Measurements from ENCODE around the gene EGLN3.

Gene EGLN3

DNA sequence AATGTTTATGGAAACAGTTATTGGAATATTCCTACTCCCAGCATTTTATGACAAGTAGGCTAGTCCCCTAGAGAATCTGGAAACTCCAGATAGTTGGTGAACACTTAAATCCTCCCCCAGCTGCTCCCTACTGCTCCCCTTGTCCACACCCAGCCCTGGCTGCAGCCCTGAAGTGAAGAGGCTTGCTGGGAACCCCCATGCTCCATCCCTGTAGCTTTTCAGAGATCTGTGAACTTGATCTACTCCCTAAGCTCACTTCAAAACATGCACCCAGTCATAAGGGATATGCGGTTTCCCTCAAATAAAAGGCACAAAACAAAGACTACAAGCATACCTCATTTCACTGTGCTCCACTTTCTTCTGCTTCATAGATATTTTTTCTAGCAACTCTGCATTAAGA, 33.2 kb downstream of the EGLN3 start:
- H3K9me3 Mint-ChIP-seq: no peaks in the 10 kb centered on the region

DNA sequence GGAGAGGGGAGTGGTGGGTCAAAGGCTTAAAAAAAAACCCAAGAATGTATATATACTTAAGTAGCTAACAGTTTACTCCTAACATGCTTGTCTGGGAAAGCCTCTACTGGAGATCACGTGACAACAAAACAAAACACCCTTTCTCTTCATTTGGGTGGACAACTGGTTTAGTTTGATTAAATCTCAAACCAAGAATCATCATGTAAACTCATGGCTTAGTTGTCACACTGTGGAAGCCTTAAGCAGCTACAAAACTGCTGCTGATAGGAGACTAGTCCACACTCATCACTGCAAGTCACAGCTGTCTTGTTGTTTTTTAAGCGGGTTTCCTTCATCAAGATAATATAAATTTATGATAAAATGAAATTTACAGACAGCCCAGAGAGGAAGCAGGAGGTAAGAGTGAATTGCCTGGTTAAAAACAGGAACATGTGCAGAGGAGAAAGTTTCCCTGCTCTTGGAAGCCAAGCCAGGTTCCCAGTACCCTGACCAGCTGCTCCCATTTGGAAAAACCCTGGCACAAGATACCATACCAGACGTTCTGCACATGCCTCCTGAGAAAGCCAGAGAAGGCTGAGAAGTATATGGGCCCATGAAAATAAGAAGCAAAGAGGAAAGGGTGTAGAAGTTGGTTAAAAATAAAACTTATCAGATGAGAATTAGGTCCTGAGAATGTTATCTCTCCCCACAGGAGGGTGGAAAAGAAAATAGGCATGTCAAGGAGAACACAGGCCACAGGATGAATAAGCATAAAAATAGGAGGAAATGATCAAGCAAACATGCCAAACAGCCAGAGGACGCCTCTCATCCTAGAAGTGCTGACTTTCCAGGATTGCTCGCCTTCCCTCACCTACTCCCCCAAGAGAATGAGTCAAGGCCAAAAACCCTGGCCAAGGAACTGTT, 34.0 kb downstream of the EGLN3 start:
- no peak overlapping the region for H3K4me3 Mint-ChIP-seq
- no peak for DNase-seq
- no peak overlapping the region for H3K27ac Mint-ChIP-seq
- no peaks in the 10 kb centered on the region for H3K9me3 Mint-ChIP-seq
- no peaks in the 10 kb centered on the region for H3K27me3 Mint-ChIP-seq
- no peaks in the 10 kb centered on the region for H3K4me1 Mint-ChIP-seq (ENCODE audit: low read depth)
- no peaks in the 10 kb centered on the region for H3K36me3 Mint-ChIP-seq (ENCODE audit: low read depth)

More for the DNA sequence above, 33.2 kb downstream of the EGLN3 start:
- no peak overlapping the region for H3K27ac Mint-ChIP-seq
- no peaks in the 10 kb centered on the region for H3K4me1 Mint-ChIP-seq (ENCODE audit: low read depth)
- no peaks in the 10 kb centered on the region for H3K27me3 Mint-ChIP-seq
- H3K4me3 Mint-ChIP-seq: no peak overlapping the region
- no peaks in the 10 kb centered on the region for H3K36me3 Mint-ChIP-seq (ENCODE audit: low read depth)
- no peak for DNase-seq

DNA sequence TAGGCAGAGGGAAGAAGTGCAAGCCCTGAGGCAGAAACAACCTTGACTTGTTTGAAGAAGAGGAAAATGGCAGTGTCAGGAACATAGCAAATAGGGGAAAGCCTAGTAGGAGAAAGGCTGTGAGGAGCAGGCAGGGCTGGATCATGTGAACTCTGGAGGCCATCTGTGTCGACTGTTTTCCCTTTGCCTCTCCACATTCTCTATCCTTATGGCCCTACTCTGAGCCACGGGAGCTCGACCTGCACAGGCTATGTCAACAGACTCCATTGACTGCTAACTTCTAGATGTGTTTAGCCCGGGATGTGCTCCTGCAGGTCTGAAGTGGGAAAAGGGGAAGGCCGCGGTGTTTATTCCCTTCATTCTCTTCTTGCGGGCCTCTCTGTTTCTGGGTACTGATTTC, 35.2 kb downstream of the EGLN3 start:
- H3K36me3 Mint-ChIP-seq (ENCODE audit: low read depth): no peaks in the 10 kb centered on the region
- no peaks in the 10 kb centered on the region for H3K9me3 Mint-ChIP-seq
- no peak overlapping the region for H3K27ac Mint-ChIP-seq
- no peaks in the 10 kb centered on the region for H3K27me3 Mint-ChIP-seq
- DNase-seq: no peak
- no peak overlapping the region for H3K4me3 Mint-ChIP-seq
- H3K4me1 Mint-ChIP-seq (ENCODE audit: low read depth): no peaks in the 10 kb centered on the region

DNA sequence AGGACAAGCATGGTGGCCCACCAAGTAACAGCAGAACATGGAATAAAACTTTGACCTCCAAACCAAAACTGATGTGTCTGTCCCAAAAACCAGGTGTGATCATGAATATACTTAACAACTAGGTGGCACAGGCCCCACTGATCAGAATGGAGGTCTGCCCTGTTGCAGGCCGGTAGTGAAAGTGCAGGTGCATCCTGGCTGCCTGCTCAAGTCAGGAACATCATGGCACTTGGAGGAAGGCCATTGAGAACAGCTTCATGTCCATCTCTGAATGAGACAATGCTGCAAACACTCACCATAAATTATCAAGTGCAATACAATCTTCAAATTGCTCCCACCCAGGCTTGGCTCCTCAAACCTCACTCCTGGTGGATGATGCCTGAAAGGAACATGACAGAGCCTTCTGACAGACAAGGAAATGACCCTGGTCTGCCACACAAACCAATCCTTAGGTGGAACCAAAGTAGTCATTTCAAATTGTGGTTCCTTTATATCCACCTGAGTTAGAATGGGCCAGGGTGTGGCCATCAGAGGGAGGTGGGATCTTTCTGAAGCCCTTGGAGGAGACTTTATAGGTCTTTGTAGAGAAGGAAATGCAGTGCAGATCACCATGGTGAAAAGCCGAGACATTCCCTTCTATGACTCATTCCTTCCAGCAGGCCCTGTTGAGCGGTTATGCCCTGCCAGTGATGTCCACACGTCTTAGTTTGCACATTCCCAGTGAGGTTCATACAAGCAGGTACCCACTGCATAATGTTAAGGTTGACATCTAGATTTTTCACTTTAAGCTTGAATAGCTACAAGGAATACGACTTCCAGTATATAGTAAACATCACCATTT, 36.0 kb downstream of the EGLN3 start:
- no peak overlapping the region for H3K27ac Mint-ChIP-seq
- no peak for DNase-seq

DNA sequence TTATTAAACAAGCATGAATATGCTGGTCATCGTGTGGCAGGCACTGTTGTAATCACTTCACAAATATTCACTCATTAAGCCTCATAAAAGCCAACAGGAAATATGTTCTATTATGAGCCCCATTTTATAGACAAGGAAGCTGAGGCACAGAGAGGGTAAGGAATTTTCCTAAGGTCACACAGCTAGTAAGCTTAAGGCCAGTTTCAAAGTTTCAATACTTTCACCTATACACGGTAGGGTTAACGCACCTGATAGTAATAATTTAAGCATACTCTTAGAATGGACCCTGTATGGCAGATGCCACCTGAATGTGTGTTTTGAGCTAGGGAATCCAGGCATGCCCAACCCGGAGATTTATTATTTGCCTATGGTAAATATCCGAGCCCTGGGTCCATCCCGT, 39.8 kb downstream of the EGLN3 start:
- no peaks in the 10 kb centered on the region for H3K9me3 Mint-ChIP-seq
- no peak for DNase-seq

More for the DNA sequence above, 36.0 kb downstream of the EGLN3 start:
- Mint-ChIP-seq H3K9me3 (no peaks in the 10 kb centered on the region), H3K4me3 (no peak overlapping the region), H3K36me3 (ENCODE audit: low read depth) (no peaks in the 10 kb centered on the region), H3K4me1 (ENCODE audit: low read depth) (no peaks in the 10 kb centered on the region), H3K27me3 (no peaks in the 10 kb centered on the region)

DNA sequence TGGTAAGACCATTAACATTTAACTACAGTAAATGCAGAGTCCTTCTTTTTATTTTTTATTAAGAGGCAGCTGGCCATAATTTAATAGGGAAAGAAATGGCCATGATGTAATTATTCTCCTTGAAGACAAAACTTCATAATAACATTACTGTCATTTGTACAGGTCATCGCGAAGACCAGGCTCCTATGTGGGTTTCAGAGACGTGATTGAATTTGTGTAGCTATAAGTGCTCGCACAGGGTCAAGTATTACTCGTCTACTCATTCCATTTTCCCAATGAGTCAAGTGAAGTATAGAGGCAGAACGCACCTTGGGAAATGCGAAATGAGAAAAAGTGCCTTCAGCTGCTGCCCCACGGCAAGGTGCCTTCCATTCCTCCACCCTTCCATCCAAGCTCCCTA, 40.4 kb downstream of the EGLN3 start:
- Mint-ChIP-seq H3K27ac (no peak overlapping the region), H3K4me1 (ENCODE audit: low read depth) (no peaks in the 10 kb centered on the region), H3K4me3 (no peak overlapping the region), H3K27me3 (no peaks in the 10 kb centered on the region), H3K9me3 (no peaks in the 10 kb centered on the region), H3K36me3 (ENCODE audit: low read depth) (no peaks in the 10 kb centered on the region)
- no peak for DNase-seq

More for the DNA sequence above, 39.8 kb downstream of the EGLN3 start:
- Mint-ChIP-seq H3K36me3 (ENCODE audit: low read depth) (no peaks in the 10 kb centered on the region), H3K4me3 (no peak overlapping the region), H3K27me3 (no peaks in the 10 kb centered on the region), H3K27ac (no peak overlapping the region), H3K4me1 (ENCODE audit: low read depth) (no peaks in the 10 kb centered on the region)

DNA sequence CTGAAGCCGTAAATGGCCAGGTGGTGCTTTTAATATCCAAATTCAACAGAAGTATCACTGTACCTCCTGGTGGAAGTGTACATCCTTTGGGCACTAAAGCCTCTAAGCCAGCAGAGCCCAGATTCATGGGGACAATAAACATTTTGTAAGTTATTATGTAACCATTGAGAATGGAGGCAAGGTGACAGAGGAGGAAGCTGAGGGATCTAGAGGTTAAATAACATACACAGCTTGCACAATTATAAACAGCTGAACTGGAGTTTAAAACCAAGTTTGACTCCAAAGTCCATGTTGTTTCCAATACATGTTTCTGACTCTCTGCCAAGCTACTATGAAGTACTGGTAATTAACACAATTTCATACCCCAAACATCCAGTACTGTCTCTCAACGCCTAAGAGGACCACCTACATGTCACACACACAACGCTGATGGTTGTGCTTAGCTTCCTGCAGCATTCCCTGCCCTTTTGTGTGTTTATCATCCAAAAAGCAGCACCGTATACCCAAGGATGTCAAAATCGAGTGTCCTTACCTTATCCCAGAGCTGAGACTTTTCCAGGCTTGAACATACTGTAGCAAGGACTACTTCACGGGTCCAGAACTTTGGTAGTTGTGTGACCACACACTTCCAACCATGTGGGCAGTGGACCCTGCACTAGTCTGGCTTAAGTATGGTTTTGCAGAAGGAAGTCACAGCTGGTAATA, 41.3 kb downstream of the EGLN3 start:
- DNase-seq: no peak
- Mint-ChIP-seq H3K4me1 (ENCODE audit: low read depth) (no peaks in the 10 kb centered on the region), H3K27ac (no peak overlapping the region), H3K27me3 (no peaks in the 10 kb centered on the region), H3K4me3 (no peak overlapping the region), H3K36me3 (ENCODE audit: low read depth) (no peaks in the 10 kb centered on the region), H3K9me3 (no peaks in the 10 kb centered on the region)

DNA sequence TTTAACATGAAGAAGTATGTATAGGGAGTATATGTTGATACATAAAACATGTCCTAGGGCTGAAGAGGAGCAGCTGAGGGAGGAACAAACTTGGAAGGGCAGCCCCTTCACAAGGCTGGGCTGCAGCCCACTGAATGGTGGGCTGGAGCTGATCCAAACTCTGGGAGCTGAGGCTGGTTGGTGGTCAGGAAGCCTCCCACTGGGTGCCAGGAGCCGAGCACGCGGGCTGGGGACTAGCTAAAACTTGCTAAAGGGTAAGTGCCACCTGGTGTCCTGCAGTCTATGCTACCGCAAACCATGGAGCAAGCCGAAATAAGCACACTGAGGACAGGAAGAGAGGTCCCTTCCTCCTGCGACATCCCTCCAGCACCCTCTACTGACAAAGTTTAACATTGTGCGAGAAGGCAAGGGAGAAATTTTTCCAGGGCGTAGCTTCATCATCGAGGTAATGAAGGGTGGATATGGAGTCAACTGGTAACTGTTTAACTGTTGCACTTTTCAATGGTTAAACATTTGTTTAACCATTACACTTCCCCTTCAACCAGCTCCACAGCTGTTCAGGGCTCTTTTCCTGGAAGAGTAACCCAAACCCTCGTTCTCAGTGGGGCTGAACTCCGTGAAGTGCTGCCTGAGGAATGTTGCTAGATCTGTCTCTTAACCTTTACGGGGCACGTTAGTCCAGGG, 42.2 kb downstream of the EGLN3 start:
- H3K27me3 Mint-ChIP-seq: no peaks in the 10 kb centered on the region
- H3K36me3 Mint-ChIP-seq (ENCODE audit: low read depth): no peaks in the 10 kb centered on the region
- H3K9me3 Mint-ChIP-seq: no peaks in the 10 kb centered on the region
- no peaks in the 10 kb centered on the region for H3K4me1 Mint-ChIP-seq (ENCODE audit: low read depth)
- H3K27ac Mint-ChIP-seq: no peak overlapping the region
- DNase-seq: no peak
- H3K4me3 Mint-ChIP-seq: no peak overlapping the region

DNA sequence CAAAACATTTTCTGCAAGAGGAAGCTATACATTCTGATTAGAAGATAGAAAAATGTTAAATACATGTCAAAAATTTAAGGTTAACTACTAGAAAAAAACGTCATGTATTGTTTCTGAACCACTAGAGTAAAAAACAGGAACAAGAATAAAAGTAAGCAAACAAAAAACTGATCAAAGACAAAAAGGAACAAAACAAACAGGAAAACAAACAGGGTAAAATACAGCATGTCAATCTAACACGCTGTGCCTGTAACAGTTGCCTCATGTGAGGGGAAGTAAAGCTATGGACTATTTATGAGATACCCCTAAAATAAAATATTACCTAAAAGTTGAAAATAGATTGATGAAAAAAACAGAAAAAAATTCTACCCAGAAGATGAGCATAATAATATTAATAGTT, 43.9 kb downstream of the EGLN3 start:
- Mint-ChIP-seq H3K4me1 (ENCODE audit: low read depth) (peaks cover 5% of the 10 kb centered on the region), H3K4me3 (no peak overlapping the region), H3K27me3 (no peaks in the 10 kb centered on the region), H3K27ac (no peak overlapping the region), H3K36me3 (ENCODE audit: low read depth) (no peaks in the 10 kb centered on the region), H3K9me3 (no peaks in the 10 kb centered on the region)
- DNase-seq: no peak

DNA sequence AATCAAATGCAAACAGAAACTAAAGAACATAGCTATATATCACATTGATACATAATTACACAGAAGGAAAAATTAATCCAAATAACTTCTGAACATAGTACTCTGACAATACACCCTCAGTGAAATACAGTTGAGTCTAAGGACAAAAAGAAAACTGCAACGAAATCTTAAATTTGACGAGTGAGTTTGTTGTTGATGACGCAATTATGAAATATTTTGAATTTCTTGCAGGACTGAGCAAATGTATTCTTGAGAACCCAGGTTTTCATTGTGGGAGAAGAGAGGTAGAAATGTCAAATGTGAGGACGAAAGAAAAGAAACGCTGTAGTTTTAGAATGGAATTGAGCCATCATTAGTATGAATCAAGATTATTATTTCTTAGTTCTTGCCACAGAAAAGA, 46.3 kb downstream of the EGLN3 start:
- no peaks in the 10 kb centered on the region for H3K9me3 Mint-ChIP-seq
- no peaks in the 10 kb centered on the region for H3K27me3 Mint-ChIP-seq
- no peak overlapping the region for H3K27ac Mint-ChIP-seq
- peaks cover 5% of the 10 kb centered on the region for H3K4me1 Mint-ChIP-seq (ENCODE audit: low read depth)
- no peak overlapping the region for H3K4me3 Mint-ChIP-seq
- DNase-seq: no peak
- H3K36me3 Mint-ChIP-seq (ENCODE audit: low read depth): no peaks in the 10 kb centered on the region

DNA sequence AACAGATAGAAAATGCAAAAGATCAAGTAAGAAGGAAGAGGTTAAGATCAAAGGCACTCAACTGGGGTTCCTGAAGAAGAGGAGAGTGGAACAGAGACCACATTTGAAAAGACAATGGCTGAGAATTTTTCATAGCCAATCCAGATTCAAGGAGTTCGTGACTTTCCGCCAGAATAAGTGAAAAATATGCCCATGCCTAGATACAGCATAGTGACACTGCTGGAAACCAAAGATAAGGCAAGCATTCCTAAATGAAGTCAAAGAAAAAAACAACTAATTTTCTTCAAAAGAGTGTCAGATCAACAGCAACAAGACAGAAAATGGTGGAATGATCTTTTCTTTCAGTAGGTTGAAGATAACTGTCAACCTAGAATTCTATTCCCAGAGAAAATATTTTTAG, 47.5 kb downstream of the EGLN3 start:
- H3K27ac Mint-ChIP-seq: no peak overlapping the region
- H3K9me3 Mint-ChIP-seq: no peaks in the 10 kb centered on the region
- no peaks in the 10 kb centered on the region for H3K36me3 Mint-ChIP-seq (ENCODE audit: low read depth)
- H3K27me3 Mint-ChIP-seq: no peaks in the 10 kb centered on the region
- H3K4me1 Mint-ChIP-seq (ENCODE audit: low read depth): peaks cover 5% of the 10 kb centered on the region
- no peak for DNase-seq
- H3K4me3 Mint-ChIP-seq: no peak overlapping the region

DNA sequence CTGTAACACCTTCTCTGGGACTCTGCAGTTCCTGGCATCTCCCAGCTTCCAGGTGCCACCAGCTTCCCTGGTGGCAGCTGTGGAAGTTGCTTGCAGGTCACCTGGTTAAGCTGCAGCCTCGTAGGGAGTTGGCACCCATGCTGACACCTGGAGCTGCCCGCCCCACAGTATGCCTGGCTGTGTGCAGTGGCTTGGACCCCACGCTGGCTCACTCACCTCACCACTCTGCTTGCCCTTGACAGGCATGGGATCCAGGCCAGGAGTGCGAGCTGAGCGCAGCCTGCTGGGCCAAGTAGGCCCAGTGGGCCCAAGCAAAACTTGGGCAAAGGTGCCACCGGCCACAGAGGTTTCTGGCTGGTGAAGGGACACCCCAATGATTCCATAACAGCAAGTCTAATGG, 48.5 kb downstream of the EGLN3 start:
- DNase-seq: no peak
- Mint-ChIP-seq H3K4me1 (ENCODE audit: low read depth) (peaks cover 5% of the 10 kb centered on the region), H3K27ac (no peak overlapping the region), H3K27me3 (no peaks in the 10 kb centered on the region), H3K9me3 (no peaks in the 10 kb centered on the region), H3K36me3 (ENCODE audit: low read depth) (no peaks in the 10 kb centered on the region), H3K4me3 (no peak overlapping the region)

DNA sequence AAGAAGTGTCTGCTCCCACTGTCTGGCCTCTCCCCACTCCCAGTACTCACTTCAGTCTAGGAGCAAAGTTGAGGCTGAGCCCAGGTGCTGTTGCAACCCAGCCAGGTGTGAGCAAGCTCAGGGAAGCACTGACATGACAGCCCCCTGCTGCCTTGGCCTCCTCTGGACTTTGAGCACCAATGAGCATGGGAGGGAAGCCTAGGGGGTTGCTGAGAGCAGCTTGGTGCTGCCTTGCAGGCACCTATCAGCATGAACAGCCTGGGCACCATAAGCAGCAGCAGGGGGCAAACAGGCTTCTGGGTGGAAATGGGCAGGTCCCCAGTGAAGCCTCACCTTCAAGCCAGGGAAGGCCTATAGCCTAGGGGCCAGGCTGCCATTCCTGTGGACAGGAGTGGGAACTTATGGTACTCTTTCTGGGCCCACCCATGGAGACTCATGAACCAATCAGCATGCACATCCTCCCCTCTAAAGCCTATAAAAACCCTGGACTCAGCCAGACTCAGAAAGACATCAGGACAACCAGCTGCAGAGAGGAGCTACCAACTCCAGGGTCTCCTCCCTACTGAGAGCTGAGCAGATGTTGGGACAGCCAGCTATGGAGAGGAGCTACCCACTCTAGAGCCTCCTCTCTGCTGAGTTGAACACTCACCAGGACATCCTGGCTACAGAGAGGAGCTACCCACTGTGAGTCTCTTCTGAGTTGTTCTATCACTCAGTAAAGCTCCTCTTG, 49.3 kb downstream of the EGLN3 start:
- Mint-ChIP-seq H3K9me3 (no peaks in the 10 kb centered on the region), H3K4me1 (ENCODE audit: low read depth) (peaks cover 5% of the 10 kb centered on the region), H3K27ac (no peak overlapping the region), H3K4me3 (no peak overlapping the region), H3K36me3 (ENCODE audit: low read depth) (no peaks in the 10 kb centered on the region), H3K27me3 (no peaks in the 10 kb centered on the region)
- no peak for DNase-seq

DNA sequence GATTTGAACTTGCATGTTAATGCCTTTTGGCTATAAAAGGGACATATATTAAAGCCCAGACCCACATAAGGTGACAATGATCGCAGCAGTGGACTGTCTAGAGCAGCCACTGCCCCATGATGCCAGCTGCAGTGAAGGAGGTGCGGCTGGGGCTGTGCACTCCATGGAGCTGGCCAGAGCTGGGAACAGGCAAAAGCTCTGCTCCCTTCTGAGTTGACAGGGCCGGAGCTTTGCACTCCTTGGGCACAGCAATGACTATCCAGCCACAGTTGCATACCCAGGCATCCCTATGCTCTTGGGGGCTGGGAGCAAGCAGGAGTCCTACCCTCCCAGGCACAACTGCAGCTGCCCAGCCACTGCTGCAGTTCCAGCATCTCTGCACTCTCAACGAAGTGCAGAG, 50.2 kb downstream of the EGLN3 start:
- H3K27ac Mint-ChIP-seq: no peak overlapping the region
- H3K36me3 Mint-ChIP-seq (ENCODE audit: low read depth): no peaks in the 10 kb centered on the region
- no peak for DNase-seq
- no peak overlapping the region for H3K4me3 Mint-ChIP-seq
- H3K27me3 Mint-ChIP-seq: no peaks in the 10 kb centered on the region
- no peaks in the 10 kb centered on the region for H3K9me3 Mint-ChIP-seq
- H3K4me1 Mint-ChIP-seq (ENCODE audit: low read depth): peaks cover 5% of the 10 kb centered on the region

Data from activated T-cell treated with anti-CD3 and anti-CD28 coated beads, Interleukin-2, amount 50 U/mL, for 24 hours (primary cell).